OCI-LY1 (cell line): ENCODE results near the gene ADAMTSL2.

ENCODE experiments used
- H2AFZ ChIP-seq: fragments of 200-600 bp; sonication (generic), shearing (Covaris generic); 2 replicates; pipeline ENCODE4 v1.6.0; 2014; ENCODE audit warnings: antibody characterized with exemption, mild to moderate bottlenecking, low read length
- H3F3A ChIP-seq: fragments of 200-600 bp; sonication (generic), shearing (Covaris generic); 2 replicates; pipeline ENCODE4 v1.6.0; 2014; ENCODE audit warnings: mild to moderate bottlenecking, antibody characterized with exemption, low read length, moderate library complexity; ENCODE audit not compliant: insufficient read depth
- H3K27ac ChIP-seq: fragments of 200-600 bp; sonication (generic); 2 replicates; pipeline ENCODE4 v1.5.1; 2014; ENCODE audit warnings: low read length, mixed run types, mild to moderate bottlenecking, low read depth; ENCODE audit not compliant: poor library complexity, severe bottlenecking
- H3K27me3 ChIP-seq: fragments of 200-600 bp; sonication (generic); 2 replicates; pipeline ENCODE4 v1.6.0; 2014; ENCODE audit warnings: antibody characterized with exemption, mild to moderate bottlenecking, low read length, moderate library complexity; ENCODE audit not compliant: insufficient read depth
- H3K36me3 ChIP-seq: fragments of 200-600 bp; sonication (generic); 2 replicates; pipeline ENCODE4 v1.6.1; 2014; ENCODE audit warnings: mild to moderate bottlenecking, antibody characterized with exemption, low read length, moderate library complexity, mixed read lengths; ENCODE audit not compliant: insufficient read depth
- H3K4me1 ChIP-seq: fragments of 200-600 bp; sonication (generic); 2 replicates; pipeline ENCODE4 v1.5.1; 2014; ENCODE audit warnings: mild to moderate bottlenecking, low read length, moderate library complexity; ENCODE audit not compliant: insufficient read depth, severe bottlenecking
- H3K4me2 ChIP-seq: fragments of 200-600 bp; sonication (generic), shearing (Covaris generic); 2 replicates; pipeline ENCODE4 v1.6.1; 2014; ENCODE audit warnings: low read length
- H3K4me3 ChIP-seq: fragments of 200-600 bp; sonication (generic); 2 replicates; pipeline ENCODE4 v1.5.1; 2014; ENCODE audit warnings: low read length, low read depth, mild to moderate bottlenecking, mixed read lengths; ENCODE audit not compliant: poor library complexity, severe bottlenecking
- H3K79me2 ChIP-seq: fragments of 200-600 bp; shearing (Covaris generic); 2 replicates; pipeline ENCODE4 v1.6.1; 2016; ENCODE audit warnings: mixed run types, low read length, mixed read lengths; ENCODE audit not compliant: insufficient read depth
- H3K9ac ChIP-seq: fragments of 200-600 bp; sonication (generic), shearing (Covaris generic); 2 replicates; pipeline ENCODE4 v1.6.1; 2014; ENCODE audit warnings: mild to moderate bottlenecking, low read length, mixed read lengths
- H3K9me2 ChIP-seq: fragments of 200-600 bp; sonication (generic), shearing (Covaris generic); 2 replicates; pipeline ENCODE4 v1.6.1; 2014; ENCODE audit warnings: low read depth, mild to moderate bottlenecking, low read length, mixed read lengths
- H3K9me3 ChIP-seq: fragments of 200-600 bp; shearing (Covaris generic); 2 replicates; pipeline ENCODE4 v1.6.1; 2014; ENCODE audit warnings: low read length, mixed read lengths
- H4K20me1 ChIP-seq: fragments of 200-600 bp; sonication (generic), shearing (Covaris generic); 2 replicates; pipeline ENCODE4 v1.6.0; 2016; ENCODE audit warnings: mild to moderate bottlenecking, low read length; ENCODE audit not compliant: insufficient read depth
- EZH2 ChIP-seq: fragments of 200-600 bp; sonication (generic), shearing (Covaris generic); IDR thresholded peaks from 2 replicates; pipeline ENCODE4 v1.8.0; 2017; ENCODE audit warnings: borderline replicate concordance, mixed run types, mild to moderate bottlenecking, antibody characterized with exemption, low read length, moderate library complexity, mixed read lengths
- TF ChIP-seq, protein P1 (sequence below): fragments of 200-600 bp; sonication (generic), shearing (Covaris generic); IDR thresholded peaks from 2 replicates; pipeline ENCODE4 v1.5.1; 2017; ENCODE audit warnings: mild to moderate bottlenecking, antibody characterized with exemption, low read length, moderate library complexity, mixed read lengths

Gene ADAMTSL2

DNA sequence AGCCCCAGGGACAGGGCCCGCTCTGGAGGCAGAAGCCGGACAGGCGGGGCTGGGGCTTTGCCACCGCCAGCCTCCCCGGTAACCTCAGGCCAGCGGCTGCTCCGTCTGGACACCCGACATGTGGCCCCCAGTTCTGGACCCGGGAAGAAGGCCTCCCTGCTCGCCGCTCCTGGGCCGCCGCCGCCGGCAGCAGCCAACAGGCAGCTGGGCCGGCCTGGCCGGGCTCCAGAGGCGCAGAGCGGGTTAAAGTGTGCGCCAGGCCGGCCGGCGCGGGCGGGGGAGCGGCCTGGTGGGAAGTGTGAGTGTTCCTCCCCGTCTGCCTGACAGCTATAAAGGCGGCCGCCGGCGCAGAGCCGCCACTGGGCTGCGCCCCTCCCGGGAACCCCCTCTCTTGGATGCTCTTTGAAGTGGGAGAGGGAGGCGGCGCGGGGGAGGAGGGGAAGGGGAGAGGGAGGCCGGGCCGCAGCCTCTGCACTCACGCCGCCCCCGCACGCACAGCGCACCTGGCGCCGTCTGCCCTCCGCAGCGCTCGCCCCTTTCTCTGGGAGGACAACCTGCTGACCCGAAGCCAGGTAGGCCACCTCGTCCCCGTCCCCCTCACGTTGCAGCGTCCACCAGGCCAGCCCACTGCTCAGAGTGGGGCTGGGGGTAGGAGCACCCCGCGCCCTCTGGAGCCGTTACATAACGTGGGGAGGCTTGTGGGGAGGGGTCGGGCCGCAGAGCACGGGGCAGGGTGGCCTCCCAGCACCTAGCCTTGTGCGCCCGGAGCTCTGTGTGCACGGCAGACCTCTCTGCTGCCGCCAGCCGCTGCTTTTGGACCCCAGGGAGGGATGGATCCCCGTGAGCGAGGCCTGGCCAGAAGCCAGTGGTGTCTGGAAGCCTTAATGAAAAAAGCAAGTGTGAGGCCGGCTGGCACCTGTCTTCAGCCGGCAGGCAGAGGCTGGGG, at the start of gene ADAMTSL2:
TSS of gene ADAMTSL2 (plus strand) at position 359 of the 946 bp plus-strand sequence. CDS start 2,009 bp downstream, outside the sequence.
- Histone ChIP-seq H3K79me2 (no peaks in the 10 kb centered on the region), H3K27me3 (peaks cover 6% of the 10 kb centered on the region; the same call in 1 of the 2 replicates), H3K9ac (no peak within 1 kb of the TSS), H3K36me3 (no peaks in the 10 kb centered on the region), H3K4me2 (no peak within 1 kb of the TSS), H3K9me3 (no peaks in the 10 kb centered on the region), H3K4me3 (no peak within 1 kb of the TSS), H3K9me2 (no peaks in the 10 kb centered on the region), H4K20me1 (no peaks in the 10 kb centered on the region), H3F3A (no peaks in the 10 kb centered on the region), H3K27ac (no peak within 1 kb of the TSS), H3K4me1 (no peaks in the 10 kb centered on the region), H2AFZ (no peak within 1 kb of the TSS)
- no peak for TF ChIP-seq EZH2
- TF ChIP-seq, protein P1, sequence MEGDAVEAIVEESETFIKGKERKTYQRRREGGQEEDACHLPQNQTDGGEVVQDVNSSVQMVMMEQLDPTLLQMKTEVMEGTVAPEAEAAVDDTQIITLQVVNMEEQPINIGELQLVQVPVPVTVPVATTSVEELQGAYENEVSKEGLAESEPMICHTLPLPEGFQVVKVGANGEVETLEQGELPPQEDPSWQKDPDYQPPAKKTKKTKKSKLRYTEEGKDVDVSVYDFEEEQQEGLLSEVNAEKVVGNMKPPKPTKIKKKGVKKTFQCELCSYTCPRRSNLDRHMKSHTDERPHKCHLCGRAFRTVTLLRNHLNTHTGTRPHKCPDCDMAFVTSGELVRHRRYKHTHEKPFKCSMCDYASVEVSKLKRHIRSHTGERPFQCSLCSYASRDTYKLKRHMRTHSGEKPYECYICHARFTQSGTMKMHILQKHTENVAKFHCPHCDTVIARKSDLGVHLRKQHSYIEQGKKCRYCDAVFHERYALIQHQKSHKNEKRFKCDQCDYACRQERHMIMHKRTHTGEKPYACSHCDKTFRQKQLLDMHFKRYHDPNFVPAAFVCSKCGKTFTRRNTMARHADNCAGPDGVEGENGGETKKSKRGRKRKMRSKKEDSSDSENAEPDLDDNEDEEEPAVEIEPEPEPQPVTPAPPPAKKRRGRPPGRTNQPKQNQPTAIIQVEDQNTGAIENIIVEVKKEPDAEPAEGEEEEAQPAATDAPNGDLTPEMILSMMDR: no peak

DNA sequence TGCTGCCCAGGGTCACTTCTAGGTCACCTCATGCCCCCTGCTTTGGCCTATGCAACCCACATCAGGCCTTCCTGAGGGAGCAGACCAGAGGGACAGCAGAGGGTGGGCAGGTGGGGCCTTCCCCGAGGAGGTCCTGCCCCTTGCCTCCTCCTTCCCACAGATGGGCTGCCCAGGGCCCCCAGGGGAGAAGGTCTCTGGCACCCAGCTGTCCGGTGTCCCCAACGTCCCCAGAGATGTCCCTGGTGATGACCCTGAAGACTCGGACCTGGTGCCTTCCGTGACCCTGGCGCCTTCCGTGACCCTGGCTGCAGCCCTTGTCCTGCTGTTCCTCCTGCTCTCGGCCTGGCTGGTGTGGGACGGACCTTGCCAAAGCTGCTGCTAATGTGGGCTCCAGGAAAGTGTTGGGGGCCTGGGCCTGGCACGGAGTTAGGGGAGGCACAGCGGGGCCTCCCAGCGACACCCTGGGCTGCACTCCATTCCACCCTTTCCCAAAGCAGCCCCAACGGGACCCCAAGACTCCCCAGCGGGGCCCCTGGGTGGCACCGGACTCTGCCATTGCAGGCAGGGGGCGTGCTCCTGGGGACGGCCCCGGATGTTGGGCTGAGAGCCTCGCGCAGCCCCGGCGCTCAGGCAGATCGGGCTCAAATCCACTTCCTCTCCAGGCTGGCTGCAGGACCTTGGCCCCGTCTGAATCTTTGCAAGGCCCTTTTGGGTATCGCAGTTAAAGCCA, 48.8 kb upstream of the ADAMTSL2 start:
- H3K9ac ChIP-seq: peak overlapping the region; percentile 66; the same call in 1 of the 2 replicates
- H3F3A ChIP-seq: no peaks in the 10 kb centered on the region
- H3K4me3 ChIP-seq: peak overlapping the region; percentile 55
- no peaks in the 10 kb centered on the region for H3K9me2 ChIP-seq
- H3K4me2 ChIP-seq: peak overlapping the region; percentile 93
- 0 out of 2 replicates have a peak, but pooled peaks cover 3% of the 10 kb centered on the region for H3K27me3 ChIP-seq
- no peak for TF ChIP-seq EZH2
- TF ChIP-seq, protein P1: no peak
- no peaks in the 10 kb centered on the region for H3K9me3 ChIP-seq
- H2AFZ ChIP-seq: no peak overlapping the region
- H3K79me2 ChIP-seq: no peaks in the 10 kb centered on the region
- H3K4me1 ChIP-seq: peaks cover 8% of the 10 kb centered on the region
- H4K20me1 ChIP-seq: no peaks in the 10 kb centered on the region
- no peak overlapping the region for H3K27ac ChIP-seq
- no peaks in the 10 kb centered on the region for H3K36me3 ChIP-seq

DNA sequence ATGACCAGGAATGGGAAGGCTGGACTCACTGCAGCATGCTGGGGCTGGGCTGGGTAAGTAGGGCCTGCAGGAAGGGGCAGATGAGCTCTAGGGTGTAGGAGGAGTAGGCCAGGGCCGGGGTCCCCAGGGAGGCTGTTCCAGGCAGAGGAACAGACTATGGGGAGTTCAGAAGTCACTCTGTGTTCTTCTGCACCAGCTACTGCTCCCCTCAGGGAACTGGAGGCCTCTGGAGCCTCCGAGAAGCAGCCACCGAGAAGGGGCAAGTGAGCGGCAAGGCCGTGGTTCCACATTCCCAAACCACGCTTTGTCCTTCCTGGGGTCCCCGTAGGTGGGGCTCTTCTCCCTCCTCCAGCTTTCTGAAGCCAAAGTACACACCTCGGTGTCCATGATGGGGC, 47.2 kb upstream of the ADAMTSL2 start:
- no peak overlapping the region for H3K4me3 ChIP-seq
- 0 out of 2 replicates have a peak, but pooled peaks cover 7% of the 10 kb centered on the region for H3K27me3 ChIP-seq
- H3K79me2 ChIP-seq: no peaks in the 10 kb centered on the region
- H3K4me2 ChIP-seq: no peak overlapping the region
- no peak overlapping the region for H3K9ac ChIP-seq
- H3K27ac ChIP-seq: no peak overlapping the region
- H2AFZ ChIP-seq: no peak overlapping the region
- H4K20me1 ChIP-seq: no peaks in the 10 kb centered on the region
- peaks cover 8% of the 10 kb centered on the region for H3K4me1 ChIP-seq
- no peaks in the 10 kb centered on the region for H3K9me3 ChIP-seq
- no peaks in the 10 kb centered on the region for H3K36me3 ChIP-seq
- H3F3A ChIP-seq: no peaks in the 10 kb centered on the region
- TF ChIP-seq, protein P1: no peak
- TF ChIP-seq EZH2: no peak
- H3K9me2 ChIP-seq: no peaks in the 10 kb centered on the region
